HG03196 (cell line): ENCODE data around the gene GRIK2.

Experiments used
- ATAC-seq: cut with Tn5 transposase; IDR thresholded peaks from one replicate; pipeline ENCODE4 v1.9.1; 2021; ENCODE audit not compliant: unreplicated experiment

GRIK2 gene

GRCh38 chr6:101711518-101711917 lies 318.0 kb downstream of the GRIK2 start:
- ATAC-seq: no peak

DNA sequence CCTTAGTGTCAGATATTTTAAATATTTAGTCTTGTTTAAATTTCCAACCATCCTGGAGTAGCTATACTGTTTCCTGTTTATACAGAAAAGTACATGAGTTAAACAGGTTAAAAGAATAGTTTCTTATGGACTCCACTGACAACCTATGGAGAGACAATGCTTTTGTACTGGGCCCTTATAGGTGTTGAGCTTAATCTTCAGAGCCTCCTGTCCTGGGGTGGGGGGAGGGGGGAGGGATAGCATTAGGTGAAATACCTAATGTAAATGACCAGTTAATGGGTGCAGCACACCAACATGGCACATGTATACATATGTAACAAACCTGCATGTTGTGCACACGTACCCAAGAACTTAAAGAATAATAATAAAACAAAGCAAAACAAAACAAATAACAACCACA lies 322.9 kb downstream of the GRIK2 start:
- no peak for ATAC-seq

- no peak for ATAC-seq
These were observed 323.3 kb downstream of the GRIK2 start for GRCh38 chr6:101716810-101717209.

- ATAC-seq: no peak
These were observed 326.0 kb downstream of the GRIK2 start for GRCh38 chr6:101719521-101719920.

- ATAC-seq: no peak
These were observed 329.0 kb downstream of the GRIK2 start for GRCh38 chr6:101722471-101722870.

- no peak for ATAC-seq
These were observed 329.6 kb downstream of the GRIK2 start for GRCh38 chr6:101722991-101723579.

DNA sequence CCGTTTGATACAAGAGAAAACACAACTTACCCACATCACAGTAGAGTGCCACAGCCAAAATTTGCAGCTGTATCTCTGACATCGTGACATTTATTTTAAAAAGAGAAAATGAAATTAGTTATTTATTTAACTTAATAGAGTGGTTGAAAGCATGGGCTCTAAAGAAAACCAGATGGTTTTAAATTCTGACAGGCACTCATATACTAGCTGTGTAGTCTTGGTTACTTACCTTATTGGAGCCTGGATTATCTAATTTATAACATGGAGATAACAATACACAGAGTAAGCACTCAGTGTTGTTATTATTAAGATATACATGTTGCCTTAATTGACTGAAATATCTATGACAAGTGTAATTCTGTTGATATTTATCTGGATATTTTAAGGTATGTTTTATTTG lies 334.9 kb downstream of the GRIK2 start:
- no peak for ATAC-seq

DNA sequence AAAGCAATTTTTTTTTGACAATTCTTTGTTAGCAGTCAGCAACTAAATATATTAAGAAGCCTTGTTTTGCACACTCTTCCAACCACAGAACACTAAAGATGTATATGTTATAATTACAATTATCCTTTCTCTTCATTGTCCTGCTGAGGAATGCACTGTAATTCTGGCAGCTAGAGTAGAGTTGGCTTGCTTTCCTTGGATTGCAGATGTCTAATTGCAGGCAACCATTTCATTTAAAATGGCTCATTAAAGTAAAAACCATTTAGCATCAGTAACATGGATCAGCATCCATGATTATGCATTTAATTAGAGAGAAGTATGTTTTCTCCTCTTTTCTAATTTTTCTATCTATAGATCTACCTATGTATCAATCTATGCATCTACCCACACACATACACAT lies 335.4 kb downstream of the GRIK2 start:
- ATAC-seq: no peak

GRCh38 chr6:101730954-101731353 lies 337.4 kb downstream of the GRIK2 start:
- no peak for ATAC-seq

DNA sequence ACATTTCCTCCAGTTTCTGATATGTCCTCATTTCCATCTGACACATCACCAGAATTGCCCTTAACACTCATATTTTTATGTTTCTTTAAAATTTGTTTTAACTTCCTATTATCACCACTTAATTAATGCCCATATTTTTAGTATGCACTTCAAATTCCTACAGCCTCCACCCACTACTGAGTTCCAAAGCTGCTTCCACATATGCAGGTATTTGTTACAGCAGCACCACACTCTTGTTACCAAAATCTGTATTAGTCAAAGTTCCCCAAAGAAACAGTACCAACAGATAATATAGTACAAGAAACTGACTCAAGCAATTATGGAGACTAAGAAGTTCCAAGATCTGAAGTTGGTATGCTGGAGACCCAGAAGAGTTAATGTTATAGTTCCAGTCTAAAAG lies 340.4 kb downstream of the GRIK2 start:
- ATAC-seq: no peak

- no peak for ATAC-seq
These were observed 345.0 kb downstream of the GRIK2 start for GRCh38 chr6:101738481-101738880.

DNA sequence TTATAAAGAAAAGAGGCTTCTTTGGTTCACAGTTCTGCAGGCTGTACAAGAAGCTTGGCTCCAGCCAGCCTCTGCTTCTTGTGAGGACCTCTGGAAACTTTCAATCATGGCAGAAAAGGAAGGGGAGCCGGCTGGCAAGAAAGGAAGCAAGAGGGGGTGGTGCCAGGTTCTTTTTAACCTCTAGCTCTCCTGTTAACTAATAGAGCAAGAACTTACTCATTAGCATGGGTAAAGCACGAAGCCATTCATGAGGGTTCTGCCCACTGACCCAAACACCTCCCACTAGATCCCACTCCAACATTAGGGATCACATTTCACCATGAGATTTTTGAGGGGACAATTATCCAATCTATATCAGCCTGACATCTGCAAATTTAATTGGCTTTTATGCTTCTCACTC lies 347.1 kb downstream of the GRIK2 start:
- ATAC-seq: no peak

GRCh38 chr6:101741474-101742171 lies 348.1 kb downstream of the GRIK2 start:
- ATAC-seq: no peak

- ATAC-seq: no peak
These were observed 353.7 kb downstream of the GRIK2 start for GRCh38 chr6:101747160-101747559.

- no peak for ATAC-seq
These were observed 354.2 kb downstream of the GRIK2 start for GRCh38 chr6:101747716-101748115.

GRCh38 chr6:101755931-101756330 lies 362.4 kb downstream of the GRIK2 start:
- no peak for ATAC-seq

GRCh38 chr6:101758368-101758767 lies 364.9 kb downstream of the GRIK2 start:
- ATAC-seq: no peak

- no peak for ATAC-seq
These were observed 367.5 kb downstream of the GRIK2 start for GRCh38 chr6:101760843-101761621.

DNA sequence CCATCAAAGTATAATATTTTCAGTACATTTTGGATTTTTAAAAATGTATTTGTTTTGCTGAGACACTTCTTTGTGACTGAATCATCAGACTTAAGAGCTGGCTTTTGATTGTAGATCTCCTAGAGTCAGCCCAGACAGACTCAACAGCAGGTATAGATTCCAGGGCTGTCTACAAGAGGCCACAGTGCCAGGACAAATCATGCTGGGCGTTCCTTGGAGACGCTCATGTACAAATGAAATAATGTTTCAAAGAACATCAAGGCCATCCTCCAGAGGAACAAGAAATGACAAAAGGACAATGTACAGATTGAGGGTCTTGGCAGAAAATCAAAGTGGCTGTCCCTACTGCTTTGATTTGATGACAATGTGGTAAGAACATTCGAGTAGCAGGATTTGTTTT lies 369.3 kb downstream of the GRIK2 start:
- no peak for ATAC-seq

DNA sequence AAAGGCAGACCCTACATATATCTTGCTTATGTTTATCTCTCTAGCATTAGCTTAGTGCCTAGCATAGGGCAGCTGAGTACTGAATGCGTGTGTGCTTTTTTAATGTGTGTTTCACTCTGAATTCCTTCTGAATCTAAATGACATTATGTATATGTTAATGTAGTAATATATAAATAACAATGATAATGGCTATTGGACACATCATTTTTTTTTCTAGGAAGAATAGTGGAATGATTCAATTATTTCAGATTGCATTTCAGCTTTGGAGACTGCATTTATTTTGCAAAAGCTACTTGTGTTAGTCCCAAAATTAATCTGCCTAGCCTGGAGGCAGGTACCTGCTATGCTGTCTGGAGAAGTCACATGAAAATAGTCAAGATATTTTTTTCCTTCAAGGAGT lies 371.8 kb downstream of the GRIK2 start:
- no peak for ATAC-seq

- ATAC-seq: no peak
These were observed 376.6 kb downstream of the GRIK2 start for GRCh38 chr6:101770116-101770515.

DNA sequence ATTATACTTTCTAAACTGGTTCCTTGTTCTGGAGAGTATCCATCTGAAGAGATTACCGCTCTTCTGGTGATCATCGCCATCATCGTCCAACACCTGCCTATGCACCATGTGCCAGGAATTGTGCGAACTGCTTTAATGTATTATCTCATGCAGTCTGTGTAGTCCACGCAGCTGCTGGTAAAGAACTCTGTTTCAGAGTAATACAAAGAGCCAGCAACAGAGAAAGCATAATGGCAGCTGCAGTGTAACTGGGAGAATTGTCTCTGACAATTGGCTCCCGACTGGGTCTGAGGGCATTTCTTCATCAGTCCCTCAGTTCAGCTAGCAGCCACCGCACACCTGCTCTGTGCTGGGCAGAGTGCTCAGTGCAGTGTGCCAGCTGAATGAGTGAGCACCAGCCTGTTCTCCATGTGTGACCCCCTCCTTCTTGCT lies 383.4 kb downstream of the GRIK2 start:
- no peak for ATAC-seq
